Stimulated activated CD4-positive, alpha-beta T cell treated with anti-CD3 and anti-CD28 coated beads, Interleukin-4, amount 100 ng/mL, for 24 hours (primary cell): ENCODE data around the gene FAM53B.

Experiments
- DNase-seq: peaks from one replicate; pipeline ENCODE4 v3.0.0-alpha.2; 2020

FAM53B gene

GRCh38 chr10:124605856-124606812, 138.0 kb downstream of the FAM53B start:
- no peak for DNase-seq

- no peak for DNase-seq
These were observed 138.7 kb downstream of the FAM53B start for GRCh38 chr10:124605481-124605855.

GRCh38 chr10:124605001-124605370, 139.2 kb downstream of the FAM53B start:
- no peak for DNase-seq

GRCh38 chr10:124604214-124605000, 139.8 kb downstream of the FAM53B start:
- no peak for DNase-seq

GRCh38 chr10:124603376-124604213, 140.6 kb downstream of the FAM53B start:
- DNase-seq, result no peak

GRCh38 chr10:124602646-124603365, 141.4 kb downstream of the FAM53B start:
- no peak for DNase-seq

GRCh38 chr10:124602121-124602561, 142.0 kb downstream of the FAM53B start:
- DNase-seq, result no peak

- no peak for DNase-seq
These were observed 142.6 kb downstream of the FAM53B start for GRCh38 chr10:124601431-124602120.

- no peak for DNase-seq
These were observed 143.2 kb downstream of the FAM53B start for GRCh38 chr10:124601016-124601415.

- no peak for DNase-seq
These were observed 143.9 kb downstream of the FAM53B start for GRCh38 chr10:124600051-124600880.

- no peak for DNase-seq
These were observed 144.6 kb downstream of the FAM53B start for GRCh38 chr10:124599588-124600050.

- DNase-seq, result no peak
These were observed 145.2 kb downstream of the FAM53B start for GRCh38 chr10:124598773-124599587.

GRCh38 chr10:124598196-124598595, 146.0 kb downstream of the FAM53B start:
- DNase-seq, result no peak

GRCh38 chr10:124597846-124598165, 146.4 kb downstream of the FAM53B start:
- no peak for DNase-seq

GRCh38 chr10:124596962-124597845, 147.0 kb downstream of the FAM53B start:
- DNase-seq, result no peak

- no peak for DNase-seq
These were observed 147.9 kb downstream of the FAM53B start for GRCh38 chr10:124596116-124596785.

- DNase-seq, result no peak
These were observed 148.9 kb downstream of the FAM53B start for GRCh38 chr10:124595143-124595883.
